GM12874 (cell line): ENCODE data around the gene NEGR1.

Experiments
- TF ChIP-seq, protein P1 (sequence below): IDR thresholded peaks from 2 replicates; pipeline ENCODE4 v1.5.1; 2011; ENCODE audit warnings: low read depth, mild to moderate bottlenecking, control low read depth, low read length, moderate library complexity; ENCODE audit not compliant: insufficient read depth

NEGR1 gene

GRCh38 chr1:71770121-71770520 lies 512.2 kb downstream of the NEGR1 start:
- TF ChIP-seq, protein P1, sequence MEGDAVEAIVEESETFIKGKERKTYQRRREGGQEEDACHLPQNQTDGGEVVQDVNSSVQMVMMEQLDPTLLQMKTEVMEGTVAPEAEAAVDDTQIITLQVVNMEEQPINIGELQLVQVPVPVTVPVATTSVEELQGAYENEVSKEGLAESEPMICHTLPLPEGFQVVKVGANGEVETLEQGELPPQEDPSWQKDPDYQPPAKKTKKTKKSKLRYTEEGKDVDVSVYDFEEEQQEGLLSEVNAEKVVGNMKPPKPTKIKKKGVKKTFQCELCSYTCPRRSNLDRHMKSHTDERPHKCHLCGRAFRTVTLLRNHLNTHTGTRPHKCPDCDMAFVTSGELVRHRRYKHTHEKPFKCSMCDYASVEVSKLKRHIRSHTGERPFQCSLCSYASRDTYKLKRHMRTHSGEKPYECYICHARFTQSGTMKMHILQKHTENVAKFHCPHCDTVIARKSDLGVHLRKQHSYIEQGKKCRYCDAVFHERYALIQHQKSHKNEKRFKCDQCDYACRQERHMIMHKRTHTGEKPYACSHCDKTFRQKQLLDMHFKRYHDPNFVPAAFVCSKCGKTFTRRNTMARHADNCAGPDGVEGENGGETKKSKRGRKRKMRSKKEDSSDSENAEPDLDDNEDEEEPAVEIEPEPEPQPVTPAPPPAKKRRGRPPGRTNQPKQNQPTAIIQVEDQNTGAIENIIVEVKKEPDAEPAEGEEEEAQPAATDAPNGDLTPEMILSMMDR = no peak

GRCh38 chr1:71766748-71767147 lies 515.6 kb downstream of the NEGR1 start:
- TF ChIP-seq, protein P1 = no peak

DNA sequence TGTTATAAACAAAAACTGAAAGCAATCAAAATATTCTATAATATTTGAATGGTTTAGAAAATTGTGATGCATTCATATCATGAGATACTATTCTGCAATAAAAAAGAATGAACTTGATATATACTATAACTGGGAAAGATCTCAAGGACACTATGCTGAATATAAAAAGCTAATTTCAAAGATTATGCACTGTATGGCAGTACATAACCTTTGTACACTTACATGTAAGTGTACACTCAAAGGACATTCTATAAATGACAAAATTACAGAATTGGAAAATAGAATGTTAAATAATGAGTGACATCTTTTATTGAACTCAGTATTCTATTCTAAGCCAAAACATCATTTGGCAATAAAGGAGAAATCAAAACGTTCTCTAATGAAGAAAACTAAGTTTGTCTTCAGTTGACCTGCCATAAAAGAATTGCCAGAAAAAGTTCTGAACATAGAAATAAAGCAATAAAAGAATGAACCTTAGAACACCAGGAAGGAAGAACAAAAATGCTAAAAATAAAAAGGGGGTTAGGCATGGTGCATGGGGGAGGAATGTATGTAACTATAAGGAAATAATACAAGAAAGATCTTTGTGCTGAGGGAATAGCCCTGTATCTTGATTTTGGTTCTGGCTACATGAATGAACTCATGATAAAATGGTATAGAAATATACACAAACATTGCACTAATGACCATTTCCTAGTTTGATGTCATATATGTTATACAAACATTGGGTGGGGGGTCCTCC lies 519.7 kb downstream of the NEGR1 start:
- TF ChIP-seq, protein P1 = no peak

DNA sequence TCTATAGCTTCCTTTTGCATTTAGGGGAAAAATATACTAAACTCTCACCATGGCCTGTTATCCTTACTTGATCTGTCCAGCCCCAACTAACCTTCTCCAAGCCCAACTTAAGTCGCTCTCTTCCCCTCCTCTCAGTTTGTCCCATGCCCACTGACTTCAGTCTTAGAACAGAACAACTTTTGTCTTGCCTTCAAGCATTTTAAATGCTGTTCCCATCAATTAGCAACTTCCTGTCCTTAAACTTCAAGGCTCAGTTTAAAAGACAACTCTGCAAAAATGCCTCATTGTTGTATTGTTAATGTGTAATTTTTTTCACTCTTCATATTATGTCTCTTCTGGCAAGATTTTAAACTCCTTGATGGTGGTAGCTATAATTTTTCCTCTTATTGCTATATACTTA lies 526.9 kb downstream of the NEGR1 start:
- TF ChIP-seq, protein P1 = no peak

DNA sequence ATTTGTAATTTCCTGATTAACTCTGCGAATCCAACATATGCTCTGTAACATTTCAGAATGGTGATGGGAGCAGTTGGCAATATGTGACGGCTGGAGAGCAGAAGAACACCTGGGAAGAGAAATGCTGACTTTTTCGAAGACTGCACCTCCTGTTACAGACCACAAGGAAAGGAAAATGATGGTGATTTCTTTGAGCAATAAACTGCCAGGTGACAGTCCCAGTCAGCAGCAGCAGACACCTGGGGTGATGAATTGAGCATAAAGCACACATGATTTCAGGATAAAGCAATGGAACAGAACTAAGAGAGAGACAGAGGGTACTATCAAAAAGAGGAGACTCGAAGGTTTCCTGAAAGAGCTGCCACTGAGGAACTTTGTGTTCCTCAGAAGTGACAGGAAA lies 528.6 kb downstream of the NEGR1 start:
- TF ChIP-seq, protein P1 = no peak

GRCh38 chr1:71745326-71745725 lies 537.0 kb downstream of the NEGR1 start:
- TF ChIP-seq, protein P1 = no peak

DNA sequence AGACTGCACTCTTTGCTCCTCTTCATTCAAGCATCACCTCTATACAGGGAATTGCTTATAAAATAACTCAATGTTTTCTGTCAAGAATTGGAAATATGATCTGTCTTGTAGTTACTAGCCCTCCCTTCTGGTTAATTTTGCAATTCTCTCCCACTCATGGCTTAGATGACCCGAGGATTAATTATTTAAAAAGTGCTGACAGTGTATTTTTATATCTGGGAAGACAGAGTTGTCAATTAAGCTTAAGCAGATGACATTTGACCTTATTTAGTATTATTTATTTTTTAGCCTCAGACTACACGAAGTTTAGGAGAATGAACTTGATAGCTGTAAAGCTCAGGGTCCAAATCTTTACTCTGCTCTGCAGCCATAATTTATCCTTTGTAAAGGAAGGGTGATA lies 538.5 kb downstream of the NEGR1 start:
- TF ChIP-seq, protein P1 = no peak
